Fibroblast of upper back skin (primary cell): ENCODE data around the gene NCKAP5.
A peak's percentile ranks its signal among the peaks of the same experiment; 100 is the strongest.
"Not testable (repeated sequence)": the region's sequence is repeated elsewhere in the genome, so short reads cannot be mapped to it uniquely, and the experiment has no call there.

Experiments used
- DNase-seq: peaks from one replicate; pipeline ENCODE4 v3.0.0-alpha.2; 2013

The NCKAP5 gene

DNA sequence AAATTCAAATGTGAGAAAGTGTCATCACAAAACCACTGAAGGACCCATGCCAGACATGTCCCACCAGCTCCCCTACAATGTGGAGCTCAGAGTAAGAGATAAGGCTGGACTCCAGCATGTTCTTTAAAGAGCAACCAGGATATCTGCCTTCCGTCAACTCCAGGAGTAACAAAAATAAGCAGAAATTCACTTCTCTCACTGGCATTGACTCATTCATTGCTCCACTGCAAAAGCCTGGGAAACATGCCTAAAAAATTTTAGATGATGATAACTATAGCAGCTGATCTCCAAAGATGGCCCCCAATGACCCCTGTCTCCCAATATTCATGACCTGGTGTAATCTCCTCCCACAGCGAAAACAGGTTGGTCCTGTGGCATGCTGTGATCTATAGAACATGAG is 314.5 kb downstream of the NCKAP5 start:
- no peak for DNase-seq

DNA sequence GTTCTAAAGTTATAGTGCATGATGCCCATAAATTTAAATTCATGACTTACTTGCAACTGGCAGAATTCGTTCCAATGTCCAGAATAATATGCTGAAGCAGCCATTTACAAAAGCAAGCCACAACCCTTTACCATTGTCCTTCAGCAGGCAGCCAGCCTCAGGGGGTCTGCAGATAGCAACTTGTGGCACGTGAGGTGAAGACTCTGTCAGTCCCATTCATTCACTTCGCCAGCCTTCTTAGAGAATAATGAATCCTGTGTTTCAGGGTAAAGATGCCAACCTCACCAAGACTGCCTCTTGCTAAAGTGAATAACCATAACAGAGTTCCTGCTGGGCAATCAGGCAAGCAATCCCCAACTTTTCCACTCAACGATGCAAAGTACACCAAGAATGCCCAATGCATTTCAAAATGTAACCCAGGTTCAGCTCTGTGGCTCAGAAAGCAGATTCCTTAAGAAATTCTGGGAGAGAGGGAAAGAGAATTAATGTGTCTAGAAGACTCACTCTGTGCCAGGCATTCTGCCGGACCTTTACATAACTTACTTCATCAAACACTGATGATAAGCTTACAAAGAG is 315.4 kb downstream of the NCKAP5 start:
- no peak for DNase-seq

DNA sequence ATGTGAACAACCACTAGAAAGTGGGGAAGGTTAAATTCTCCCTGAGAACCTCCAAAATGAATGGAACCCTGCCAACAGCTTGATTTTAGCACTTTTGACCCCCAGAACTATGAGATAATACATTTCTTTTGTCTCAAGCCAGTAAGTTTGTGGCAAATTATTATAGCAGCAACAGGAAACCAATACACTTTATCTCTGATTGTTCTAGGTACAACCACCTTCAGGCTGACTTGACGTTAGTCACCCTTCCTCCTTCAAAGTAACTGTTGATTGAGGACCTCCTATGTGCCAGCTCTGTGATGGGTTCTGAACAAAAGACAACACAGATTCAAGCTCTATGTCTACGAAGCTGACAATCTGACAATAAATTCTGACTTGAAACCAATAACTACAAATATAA is 318.9 kb downstream of the NCKAP5 start:
- DNase-seq, result no peak

DNA sequence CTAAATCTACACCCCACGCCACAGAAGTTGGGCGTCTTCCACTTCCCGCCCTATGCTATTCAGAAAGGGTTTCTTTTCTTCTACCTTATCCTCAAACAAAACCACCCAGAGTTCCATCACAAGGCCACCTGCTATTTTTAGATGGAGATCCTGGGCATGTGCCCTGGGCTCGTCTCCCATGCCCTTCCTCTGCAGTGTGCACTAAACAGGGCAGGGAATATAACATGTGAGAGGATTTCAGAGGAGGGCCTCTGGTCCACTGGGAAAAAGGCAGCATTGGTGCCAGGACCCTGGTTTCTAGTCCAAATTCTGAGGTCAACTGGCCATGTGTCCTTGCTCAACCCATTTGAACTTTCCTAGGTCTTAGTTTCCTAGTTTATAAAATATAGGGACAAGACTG is 320.0 kb downstream of the NCKAP5 start:
- no peak for DNase-seq

DNA sequence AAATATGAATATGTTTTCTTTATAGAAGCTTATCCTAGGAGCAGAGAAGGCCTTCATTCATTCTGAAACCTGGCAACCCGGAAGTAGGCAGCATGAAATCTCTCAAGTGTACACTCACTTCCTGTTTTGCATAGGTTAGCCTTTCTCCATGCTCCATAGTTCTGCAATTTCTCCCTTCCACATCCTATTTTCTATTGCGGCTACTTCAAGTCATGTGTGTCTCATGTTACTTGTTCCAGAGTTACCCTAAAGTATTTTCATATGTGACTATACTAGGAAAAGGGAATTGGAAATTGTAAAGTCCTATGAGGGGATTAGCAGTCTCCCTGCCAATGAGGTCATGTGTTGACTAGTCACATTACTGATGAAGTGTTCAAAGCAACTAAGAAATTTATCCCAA is 320.6 kb downstream of the NCKAP5 start:
- no peak for DNase-seq

DNA sequence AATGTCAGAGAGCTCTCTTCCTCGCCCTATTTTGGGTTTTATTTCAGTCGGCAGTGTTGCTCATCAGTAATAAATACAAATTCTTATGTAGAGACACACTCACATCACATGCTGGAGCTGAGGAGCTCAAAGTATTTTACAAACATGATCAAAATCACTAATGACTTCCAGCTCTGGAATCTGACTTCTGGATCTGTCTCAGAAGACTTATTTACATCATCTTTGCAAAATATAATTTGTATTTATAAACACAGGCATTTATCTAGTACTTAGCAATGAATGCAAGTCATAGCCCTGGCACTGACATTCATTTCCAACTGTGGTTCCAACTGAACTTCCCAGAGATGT is 327.1 kb downstream of the NCKAP5 start:
- peak; percentile 25 for DNase-seq

DNA sequence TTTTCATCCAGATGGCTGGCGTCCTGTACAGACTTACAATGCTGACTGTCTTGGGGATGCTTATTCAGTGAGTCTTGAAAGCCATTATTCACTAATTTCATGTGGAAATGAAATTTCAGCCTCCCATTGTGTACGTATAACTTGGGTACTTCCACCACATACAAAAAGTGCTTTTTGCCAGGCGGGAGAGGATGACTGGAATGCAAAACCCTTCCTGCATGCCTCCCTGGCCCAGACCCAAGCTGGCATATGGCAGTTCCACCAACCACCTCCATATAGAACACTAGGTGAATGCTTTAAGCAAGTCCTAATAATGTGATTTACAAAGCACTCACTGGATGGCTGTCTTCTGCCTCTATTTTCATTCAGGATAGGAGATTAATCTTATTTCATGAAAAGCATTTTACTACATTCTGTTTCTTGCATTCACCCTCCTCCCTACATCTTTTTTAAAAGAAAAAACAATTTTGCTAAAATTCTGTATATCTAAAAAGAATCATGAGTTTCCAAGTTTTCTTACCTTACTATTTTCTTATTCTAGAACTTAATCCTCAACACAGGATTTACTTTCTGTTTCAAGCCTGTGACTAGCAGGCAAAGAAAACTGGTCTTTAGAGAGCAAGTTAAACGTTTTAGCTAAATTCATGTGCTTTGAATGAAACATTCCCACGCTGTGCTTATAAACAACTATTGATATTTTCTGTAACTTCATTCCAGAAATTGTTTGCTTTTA is 327.6 kb downstream of the NCKAP5 start:
- DNase-seq, result no peak

DNA sequence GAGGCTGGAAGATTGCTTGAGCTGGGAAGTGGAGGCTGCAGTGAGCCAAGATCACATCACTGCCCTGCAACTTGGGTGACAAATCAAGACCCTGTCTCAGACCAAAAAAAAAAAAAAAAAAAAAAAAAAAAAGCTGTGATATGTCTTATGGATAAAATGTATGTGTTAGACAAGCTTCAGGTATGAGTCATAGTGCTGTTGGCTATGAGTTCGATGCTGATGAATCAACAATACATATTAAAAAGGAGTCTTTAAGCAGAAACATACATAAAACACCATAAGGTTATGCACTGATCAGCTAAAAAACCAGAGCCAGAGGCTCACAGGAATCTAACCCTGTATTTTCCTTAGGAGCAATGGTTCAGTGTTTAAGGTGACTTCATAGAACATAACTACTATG is 332.3 kb downstream of the NCKAP5 start:
- DNase-seq, result peak; percentile 61

DNA sequence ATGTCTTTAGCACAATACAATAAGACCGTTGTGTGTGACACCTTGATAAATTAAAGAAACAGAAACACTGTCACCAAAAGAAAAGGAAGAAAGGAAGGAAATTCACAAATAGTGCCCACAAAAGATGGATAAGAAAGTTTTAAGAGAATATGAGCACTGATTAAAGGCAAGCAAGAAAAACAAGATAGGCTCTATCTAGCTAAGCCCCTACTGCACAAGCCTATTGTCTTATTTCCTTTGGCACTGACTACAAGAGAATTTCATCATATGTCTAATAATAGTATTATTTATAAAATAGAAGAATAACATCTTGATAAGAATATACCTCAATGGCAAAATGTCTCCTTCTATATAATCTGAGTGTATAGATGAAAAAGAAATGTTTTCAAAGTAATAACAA is 335.7 kb downstream of the NCKAP5 start:
- DNase-seq, result no peak

DNA sequence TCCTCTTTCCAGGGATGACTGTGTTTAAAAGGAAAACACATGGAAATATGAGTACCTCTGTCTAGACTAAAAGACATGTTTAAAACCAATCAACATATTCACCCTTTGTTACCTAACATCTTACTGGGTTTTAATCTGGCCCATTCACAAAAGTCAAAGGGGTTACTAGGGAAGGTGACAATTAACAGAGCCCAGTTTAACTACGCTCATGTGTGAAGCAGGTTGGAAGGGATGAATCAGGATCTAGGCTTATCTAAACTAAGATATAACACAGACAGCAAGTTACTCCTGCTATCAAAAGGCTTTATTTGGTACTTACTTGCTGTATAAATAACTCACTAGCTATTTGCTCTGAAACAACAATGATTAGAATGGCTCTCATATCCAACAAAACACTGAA is 337.0 kb downstream of the NCKAP5 start:
- no peak for DNase-seq

DNA sequence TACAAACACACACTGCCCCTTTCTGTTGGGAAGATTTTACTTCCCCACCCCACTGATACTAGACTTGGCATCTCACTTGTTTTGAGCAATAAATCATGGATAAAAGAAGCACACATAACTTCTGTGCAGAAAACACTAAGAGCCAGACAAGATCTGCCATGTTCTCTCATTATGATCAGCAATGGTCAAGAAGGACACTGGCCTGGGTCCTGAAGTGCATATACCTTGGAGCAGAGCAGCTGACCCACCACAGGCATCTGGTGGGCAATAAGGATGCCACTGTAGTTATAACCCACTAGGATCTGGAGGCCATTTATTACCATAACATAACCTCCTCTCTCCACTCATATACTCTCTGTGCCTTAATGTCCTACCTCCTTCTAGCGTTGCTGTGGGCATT is 338.3 kb downstream of the NCKAP5 start:
- no peak for DNase-seq

DNA sequence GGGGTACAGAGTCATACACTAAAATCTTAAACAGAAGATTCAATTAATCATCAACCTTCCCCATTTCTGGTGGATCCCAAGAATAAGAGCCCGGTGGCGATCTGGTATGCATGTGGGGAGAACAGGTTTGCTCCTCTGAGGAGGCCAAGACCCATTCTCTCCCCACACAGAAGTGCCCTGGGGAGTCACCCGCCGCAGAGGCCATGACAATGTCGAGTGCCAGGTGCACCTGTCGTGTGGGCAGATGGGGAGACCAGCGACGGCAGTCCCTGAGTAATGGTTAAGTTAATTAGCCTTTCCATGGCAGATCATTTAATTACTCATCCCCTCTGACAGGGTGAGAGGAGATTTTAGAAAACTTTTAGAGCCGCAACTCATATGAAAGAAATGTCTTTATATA is 345.0 kb downstream of the NCKAP5 start:
- no peak for DNase-seq

DNA sequence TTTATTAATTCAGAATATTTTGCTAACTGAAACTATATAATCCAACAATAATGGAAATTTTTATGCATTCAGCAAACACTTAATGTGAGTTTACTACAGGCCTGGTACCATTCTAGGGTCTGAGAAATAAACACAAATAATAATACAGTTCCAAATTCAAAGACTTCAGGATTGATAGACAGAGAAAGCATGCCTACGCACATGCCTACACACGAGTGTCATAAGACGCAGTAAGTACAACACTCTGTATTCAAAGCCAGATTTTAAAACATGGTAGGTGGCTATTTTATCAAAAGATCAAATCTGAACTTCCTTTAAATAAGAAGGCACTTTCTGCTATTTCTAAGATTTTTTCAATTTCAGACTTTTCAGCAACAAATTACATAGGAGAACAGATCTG is 346.9 kb downstream of the NCKAP5 start:
- DNase-seq, result no peak

DNA sequence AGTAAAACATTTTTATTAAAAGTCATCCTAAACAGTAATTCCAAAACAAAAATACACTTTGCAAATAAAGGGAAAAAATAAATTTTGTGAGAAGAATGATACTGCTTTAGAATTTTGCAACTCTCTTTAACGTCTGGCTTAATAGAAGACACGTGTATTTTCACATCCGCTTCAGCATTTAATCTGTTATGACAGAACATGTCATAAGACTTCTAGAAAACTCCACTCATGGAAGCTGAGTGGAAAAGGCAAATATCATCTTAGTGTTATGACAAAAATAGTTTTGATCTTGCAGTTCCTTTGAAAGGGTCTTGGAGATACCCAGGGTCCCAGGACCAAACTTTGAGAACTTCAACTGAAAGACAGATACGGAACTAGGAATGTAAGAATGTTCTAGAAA is 350.1 kb downstream of the NCKAP5 start:
- DNase-seq, result no peak

DNA sequence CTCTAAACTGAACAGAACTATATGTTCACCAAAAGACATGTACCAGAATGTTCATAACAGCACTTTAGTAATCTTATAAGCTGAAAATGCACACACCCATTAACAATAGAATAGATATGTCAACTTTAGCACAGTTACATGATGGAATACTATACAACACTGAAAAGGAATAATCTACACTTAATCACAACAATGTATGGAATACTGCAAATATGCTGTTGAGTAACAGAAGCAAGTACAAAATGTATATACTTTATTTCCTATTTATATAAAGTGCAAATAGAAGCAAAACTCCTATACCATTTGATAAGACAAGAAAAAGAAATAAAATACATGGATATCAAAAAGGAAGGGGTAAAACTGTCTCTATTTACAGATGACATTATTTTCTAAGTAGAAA is 352.8 kb downstream of the NCKAP5 start:
- DNase-seq, result no peak

DNA sequence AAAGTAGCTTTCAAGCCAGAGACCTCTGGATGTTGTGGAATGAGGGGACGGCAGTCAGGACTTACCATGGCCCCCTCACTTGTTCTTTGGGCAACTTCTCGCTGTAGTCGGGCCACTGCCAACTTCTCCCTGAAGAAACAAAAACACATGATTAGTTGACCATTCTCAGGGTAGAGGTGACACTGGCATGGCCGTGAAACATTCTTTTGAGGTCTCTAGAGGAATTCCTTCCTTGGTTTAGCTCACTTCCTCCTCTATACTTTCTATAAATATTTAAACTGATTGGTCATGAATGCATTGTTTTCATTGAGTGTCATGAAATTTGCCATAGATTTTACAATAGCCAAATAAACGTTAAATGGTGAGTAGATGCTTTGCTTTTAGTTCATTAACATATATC is 354.6 kb downstream of the NCKAP5 start:
- DNase-seq, result no peak

DNA sequence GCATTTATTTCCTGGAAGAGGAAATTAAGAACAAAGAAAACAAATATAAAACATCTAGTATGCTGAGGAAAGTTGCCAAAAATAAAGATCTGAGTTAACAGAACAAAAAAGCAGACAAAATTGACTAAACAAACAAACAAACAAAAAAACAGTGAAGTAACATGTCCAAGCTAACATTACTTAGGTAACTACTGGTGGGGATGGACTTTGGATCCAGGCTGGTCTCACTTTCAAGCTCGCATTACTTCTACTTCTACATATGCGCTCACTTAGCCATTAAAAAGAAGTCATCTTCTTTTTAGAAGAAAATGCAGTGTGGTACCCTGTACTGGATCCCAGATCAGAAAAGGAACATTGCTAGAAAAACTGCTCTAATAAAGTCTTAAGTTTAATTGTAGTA is 358.9 kb downstream of the NCKAP5 start:
- DNase-seq, result no peak

DNA sequence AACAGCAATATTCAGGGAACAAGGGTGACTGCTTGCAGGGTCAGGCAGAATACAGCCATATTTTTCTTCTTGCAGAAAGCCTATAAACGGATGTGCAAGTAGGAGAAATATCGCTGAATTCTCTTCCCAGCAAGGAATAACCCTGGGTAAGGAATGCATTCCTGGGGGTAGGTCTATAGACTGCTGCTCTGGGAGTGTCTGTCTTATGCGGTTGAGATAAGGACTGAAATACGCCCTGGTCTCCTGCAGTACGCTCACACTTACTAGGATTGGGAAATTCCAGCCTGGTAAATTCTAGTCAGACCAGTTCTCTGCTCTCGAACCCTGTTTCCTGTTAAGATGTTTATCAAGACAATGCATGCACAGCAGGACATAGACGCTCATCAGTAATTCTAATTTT is 361.6 kb downstream of the NCKAP5 start:
- not testable (repeated sequence) for DNase-seq

DNA sequence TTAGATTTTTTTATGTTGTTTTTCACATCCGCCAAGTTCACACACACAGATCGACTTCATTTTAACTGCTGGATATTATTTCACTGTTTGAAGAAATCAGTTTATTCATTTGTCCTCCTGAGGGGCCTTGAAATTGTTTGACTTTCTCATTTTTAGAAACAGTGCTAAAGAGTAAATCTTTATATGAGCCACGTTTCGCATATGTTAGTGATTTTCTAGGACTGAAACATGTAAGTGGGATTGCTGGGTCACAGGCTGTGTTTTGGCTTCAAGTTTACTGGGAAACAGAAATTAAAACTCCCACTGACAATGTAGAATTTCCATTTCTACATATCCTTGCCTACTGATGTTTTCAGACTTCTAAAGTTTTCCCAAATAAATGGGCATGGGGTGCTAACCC is 363.8 kb downstream of the NCKAP5 start:
- DNase-seq, result no peak

DNA sequence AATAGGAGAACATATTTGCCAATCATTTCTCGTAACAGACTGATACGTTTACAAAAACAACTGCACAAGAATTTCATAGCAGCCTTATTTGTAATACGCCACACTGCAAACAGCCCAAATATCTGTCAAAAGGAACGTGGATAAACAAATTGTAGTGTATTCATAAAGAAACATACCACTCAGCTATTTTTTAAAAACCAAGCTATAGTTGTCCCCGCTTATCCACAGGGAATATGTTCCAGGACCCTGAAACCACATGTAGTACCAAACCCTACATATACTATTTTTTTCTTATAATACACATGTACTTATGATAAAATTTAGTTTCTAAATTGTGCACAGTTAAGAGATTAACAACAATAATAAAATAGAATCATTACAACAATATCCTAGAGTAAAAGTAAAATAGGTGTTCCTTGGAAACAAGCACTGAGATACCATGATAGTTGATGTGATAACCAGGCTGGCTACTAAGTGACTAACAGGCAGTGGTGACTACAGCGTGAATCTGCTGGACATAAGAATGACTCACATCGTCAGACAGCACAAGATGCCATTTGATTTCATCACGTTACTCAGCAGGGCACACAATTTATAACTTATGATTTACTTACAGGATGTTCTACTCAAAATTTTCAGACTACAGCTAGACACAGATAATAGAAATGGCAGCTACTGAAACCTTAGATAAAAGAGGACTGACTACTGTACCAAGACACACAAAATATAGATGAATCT is 367.4 kb downstream of the NCKAP5 start:
- DNase-seq, result peak; percentile 90

DNA sequence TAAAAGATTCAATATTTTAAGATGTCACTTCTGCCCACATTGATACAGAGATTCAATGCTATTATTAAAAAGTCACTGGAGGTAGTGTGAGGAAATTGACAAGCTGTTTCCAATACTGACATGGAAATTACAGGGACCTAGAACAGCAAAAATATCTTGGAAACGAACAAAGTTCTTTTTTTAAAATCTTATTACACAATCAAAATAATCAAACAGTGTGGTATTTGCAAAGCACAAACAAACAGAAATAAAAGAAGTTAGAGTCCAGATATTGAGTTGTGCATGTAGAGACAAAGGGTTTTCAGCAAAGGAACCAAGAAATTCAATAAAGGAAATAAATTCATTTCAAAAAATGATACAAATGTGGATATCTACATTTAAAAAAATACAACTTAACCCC is 369.6 kb downstream of the NCKAP5 start:
- DNase-seq, result no peak

DNA sequence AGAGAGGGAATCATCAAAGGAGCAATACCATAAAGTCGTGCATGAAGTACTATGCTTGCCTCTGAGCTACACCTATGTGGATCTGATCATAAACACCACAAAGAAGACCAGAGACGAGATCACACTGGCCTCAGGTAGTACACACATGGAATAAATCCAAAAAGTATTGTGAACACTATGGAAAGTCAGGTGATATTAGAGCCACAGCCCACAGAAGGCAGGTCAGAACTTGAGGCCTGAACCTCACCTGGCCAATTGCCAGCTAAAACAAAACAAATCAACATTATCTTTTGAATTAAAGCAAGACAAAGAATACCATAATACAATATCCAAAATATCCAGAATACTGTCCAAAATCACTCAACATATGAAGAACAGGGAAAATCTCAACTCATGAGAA is 371.1 kb downstream of the NCKAP5 start:
- no peak for DNase-seq

DNA sequence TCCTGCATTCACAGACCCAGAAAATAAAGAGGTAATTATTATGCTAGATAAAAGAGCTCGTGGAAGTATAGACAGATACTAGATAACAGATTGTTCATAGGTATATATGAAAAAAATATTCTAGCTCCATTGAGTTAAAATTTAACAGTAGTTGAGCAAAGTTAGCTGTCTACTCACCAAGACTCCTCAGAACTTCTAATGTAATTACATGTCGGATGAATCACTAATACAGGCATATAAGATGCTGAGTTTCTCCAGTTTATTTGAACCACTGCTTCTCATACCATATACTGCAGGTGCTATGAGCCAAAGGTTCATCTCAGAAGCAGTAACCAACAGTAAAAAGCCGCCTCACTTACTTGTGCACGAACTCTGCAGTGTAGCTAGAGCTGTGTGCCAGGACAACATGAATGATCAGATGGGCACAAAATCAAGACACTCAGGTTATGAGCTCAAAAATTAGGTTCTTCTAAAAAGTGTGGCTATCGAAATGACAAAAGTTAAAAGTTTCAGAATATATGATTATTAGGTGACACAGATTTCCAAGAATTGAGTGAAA is 373.4 kb downstream of the NCKAP5 start:
- no peak for DNase-seq

DNA sequence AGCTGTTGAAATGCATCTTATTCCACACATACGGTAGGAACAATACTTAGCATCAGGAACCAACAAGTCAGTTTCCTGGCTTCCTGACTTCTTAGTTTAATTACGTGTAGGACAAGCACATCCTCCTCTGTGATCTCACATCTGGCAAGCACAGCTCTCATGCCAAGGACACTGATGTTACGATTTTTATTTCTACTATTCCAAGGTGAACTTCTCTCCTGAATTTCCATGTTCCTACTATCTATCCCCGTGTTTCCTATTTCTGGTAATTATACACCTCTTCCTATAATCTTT is 374.0 kb downstream of the NCKAP5 start:
- no peak for DNase-seq
